K562 (cell line): ENCODE measurements around the gene TBCCD1. TPM values are rescaled to one million over a fixed set of nuclear protein-coding genes. Genes with fewer than 3 reads are reported as not detected.

Experiments used
- ATAC-seq: fragments of 200-7000 bp; cut with Tn5 transposase; 3 replicates; pipeline ENCODE4 v1.9.1; 2020; ENCODE audit warnings: moderate library complexity
- BruUV-seq: library from RNA; stranded (reverse); fragments of 400-500 nt; replicated peaks from 2 replicates; lab custom pipeline; 2021; lab: Mats Ljungman, UMichigan
- CTCF ChIA-PET: fragments of 300-600 bp; formaldehyde crosslinking; extraction: SDS; loops from one replicate; lab custom pipeline; 2021; ENCODE audit warnings: low intra/inter-chr PET ratio; lab: Yijun Ruan, JAX
- POLR2A ChIA-PET: fragments of 300-600, 350-650 bp; sonication (Branson Sonifier 250); formaldehyde crosslinking; extraction: SDS; loops from one replicate; lab custom pipeline; 2021; ENCODE audit warnings: antibody characterized with exemption, inconsistent platforms; lab: Yijun Ruan, JAX
- DNase-seq, 4 experiments: peaks; one replicate each; pipeline versions ENCODE4 v3.0.0 to v3.0.0-alpha.2; 2011 to 2018; ENCODE audit warnings: low spot score in 3 of 4, mixed read lengths in 3 of 4; ENCODE audit errors: extremely low read depth in 1 of 4
- FAIRE-seq: peaks from 2 replicates; lab custom pipeline; 2011; peaks lifted over from hg19 to GRCh38; lab: Jason Lieb, UNC
- H2AFZ ChIP-seq: 2 replicates; pipeline ENCODE4 v1.6.0; 2011; ENCODE audit warnings: low read depth, low read length, control low read depth, inconsistent platforms
- H3K27ac ChIP-seq: fragments of 200-600 bp; 3 replicates; pipeline ENCODE4 v1.8.0; 2011; ENCODE audit warnings: low read depth, mild to moderate bottlenecking, control low read depth, inconsistent platforms, low read length, moderate library complexity, mixed read lengths; ENCODE audit errors: extremely low read depth
- H3K27me3 ChIP-seq, 2 experiments: fragments of 300-600 bp in 1 of 2; 2 replicates in 1 of 2; 3 replicates in 1 of 2; pipeline versions ENCODE4 v1.6.0 to v1.8.0; 2011; ENCODE audit warnings: inconsistent platforms in 2 of 2, low read length in 2 of 2, mild to moderate bottlenecking in 1 of 2, mixed read lengths in 1 of 2, moderate library complexity in 1 of 2; ENCODE audit not compliant: control insufficient read depth in 2 of 2, insufficient read depth in 2 of 2
- H3K36me3 ChIP-seq: fragments of 300-600 bp; 3 replicates; pipeline ENCODE4 v1.8.0; 2011; ENCODE audit warnings: mild to moderate bottlenecking, low read length, inconsistent platforms; ENCODE audit not compliant: control insufficient read depth, insufficient read depth
- H3K4me1 ChIP-seq, 2 experiments: fragments of 200-600 bp in 1 of 2; replicated peaks in 1 of 2; 2 replicates in 1 of 2; 3 replicates in 1 of 2; pipeline versions ENCODE4 v1.5.1 to v1.8.0; 2011; ENCODE audit warnings: inconsistent platforms in 2 of 2, low read length in 2 of 2, mild to moderate bottlenecking in 1 of 2, mixed read lengths in 1 of 2, moderate library complexity in 1 of 2; ENCODE audit not compliant: control insufficient read depth in 2 of 2, insufficient read depth in 2 of 2
- H3K4me2 ChIP-seq: 2 replicates; pipeline ENCODE4 v1.6.1; 2011; ENCODE audit warnings: low read length, control low read depth, inconsistent platforms, mixed read lengths; ENCODE audit not compliant: insufficient read depth
- H3K4me3 ChIP-seq: fragments of 200-600 bp; sonication (generic), shearing (Covaris generic); 2 replicates; pipeline ENCODE4 v1.5.1; 2016; ENCODE audit warnings: control low read depth, inconsistent platforms
- H3K79me2 ChIP-seq: fragments of 200-600 bp; 3 replicates; pipeline ENCODE4 v1.8.0; 2011; ENCODE audit warnings: low read length, inconsistent platforms; ENCODE audit not compliant: control insufficient read depth, insufficient read depth
- H3K9ac ChIP-seq, 2 experiments: 2 replicates each; pipeline versions ENCODE4 v1.6.0 to v1.6.1; 2011; ENCODE audit warnings: low read depth in 2 of 2, low read length in 2 of 2, control low read depth in 1 of 2, inconsistent platforms in 1 of 2, mild to moderate bottlenecking in 1 of 2, mixed read lengths in 1 of 2; ENCODE audit not compliant: insufficient read depth in 1 of 2
- H3K9me1 ChIP-seq: one replicate; pipeline ENCODE4 v1.6.0; 2011; ENCODE audit warnings: inconsistent platforms, mild to moderate bottlenecking, low read length, moderate library complexity; ENCODE audit not compliant: control insufficient read depth, insufficient read depth
- H3K9me3 ChIP-seq: replicated peaks from 2 replicates; pipeline ENCODE4 v1.5.1; 2011; ENCODE audit warnings: low read depth, low read length, inconsistent platforms; ENCODE audit not compliant: control insufficient read depth, insufficient read depth
- H4K20me1 ChIP-seq: replicated peaks from 2 replicates; pipeline ENCODE4 v1.6.1; 2011; ENCODE audit warnings: low read length, inconsistent platforms, mixed read lengths; ENCODE audit not compliant: control insufficient read depth, insufficient read depth
- ATF1 ChIP-seq, 2 experiments: fragments of 450-650 bp in 1 of 2; IDR thresholded peaks; 2 replicates each; pipeline ENCODE4 v1.6.1; 2016; ENCODE audit warnings: missing compliant biosample characterization in 1 of 2, missing genetic modification characterization in 1 of 2
- MTA1 ChIP-seq: fragments of 450-650 bp; IDR thresholded peaks from 2 replicates; pipeline ENCODE4 v1.6.1; 2017; ENCODE audit warnings: borderline replicate concordance
- NFYB ChIP-seq: IDR thresholded peaks from 2 replicates; pipeline ENCODE4 v1.6.1; 2011; ENCODE audit warnings: mild to moderate bottlenecking, moderate library complexity; ENCODE audit not compliant: insufficient read length; ENCODE audit errors: extremely low read depth
- PTBP1 ChIP-seq: fragments of 200-400 bp; formaldehyde crosslinking; IDR thresholded peaks from 2 replicates; pipeline ENCODE4 v1.6.1; 2017; ENCODE audit warnings: low read depth, low read length
- RFX7 ChIP-seq: fragments of 250-450 bp; sonication (Bioruptor Pico); IDR thresholded peaks from 2 replicates; pipeline ENCODE4 v1.5.1; 2021; ENCODE audit warnings: mild to moderate bottlenecking
- ZBTB17 ChIP-seq: fragments of 450-650 bp; formaldehyde crosslinking; IDR thresholded peaks from 2 replicates; pipeline ENCODE4 v1.4.0; 2020; ENCODE audit warnings: mild to moderate bottlenecking
- ZC3H11A ChIP-seq: IDR thresholded peaks from 2 replicates; pipeline ENCODE4 v1.6.1; 2012; ENCODE audit warnings: low read depth, low read length, improper control_type of control experiment
- ZFP30 ChIP-seq: fragments of 250-450 bp; sonication (Bioruptor Pico); IDR thresholded peaks from 2 replicates; pipeline ENCODE4 v1.8.0; 2022; ENCODE audit warnings: moderate library complexity, mild to moderate bottlenecking, inconsistent platforms, borderline replicate concordance
- ZNF232 ChIP-seq: sonication (generic); formaldehyde crosslinking; IDR thresholded peaks from 2 replicates; pipeline ENCODE4 v1.8.0; 2022; ENCODE audit warnings: mild to moderate bottlenecking, missing genetic modification reagents
- ZNF77 ChIP-seq: fragments of 250-450 bp; sonication (Bioruptor Pico); IDR thresholded peaks from 2 replicates; pipeline ENCODE4 v1.5.0; 2020
- WGBS: fragments of 100-300 bp; shearing (Covaris generic); methylation state at CpG from one replicate; pipeline ENCODE4 v1.1.6; 2016; ENCODE audit warnings: low coverage, mixed read lengths; ENCODE audit not compliant: insufficient coverage; ENCODE audit errors: missing lambda C conversion rate; 5-methylcytosine and 5-hydroxymethylcytosine counted together
- in situ Hi-C: fragments of 300-500 bp; cut with MboI; formaldehyde crosslinking; loops from 4 replicates; pipeline ENCODE4 v1.15.0; 2018; ENCODE audit warnings: inconsistent platforms, mixed read lengths
- intact Hi-C: fragments of 100-400 bp; cut with micrococcal nuclease; formaldehyde crosslinking; loops from 2 replicates; pipeline ENCODE4 v1.14.2; 2022
- polyA plus RNA-seq, 8 experiments: library from polyadenylated mRNA; depleted of rRNA in 4 of 8; stranded (reverse) in 5 of 8; unstranded in 3 of 8; fragments of >200 nt; fragmentation: Nextera tagmentation in 2 of 8; fragmentation: Illumina TruSeq in 1 of 8; extraction: Ambion mirVana in 2 of 8; extraction: Trizol in 1 of 8; gene quantifications; 2 replicates each; pipeline versions ENCODE4 v1.2.1 to v1.2.3, GENCODE V29; 2011 to 2014; ENCODE audit warnings: inconsistent platforms in 1 of 8, missing spikeins in 1 of 8
- total RNA-seq, 7 experiments: library from RNA; depleted of rRNA in 6 of 7; stranded (reverse); fragments of >200 nt in 6 of 7; fragmentation: Illumina TruSeq in 2 of 7; extraction: Trizol in 2 of 7; gene quantifications; 2 replicates each; pipeline versions ENCODE4 v1.2.1 to v1.2.3, GENCODE V29; 2011 to 2021; ENCODE audit warnings: low replicate concordance in 1 of 7
- TF ChIP-seq, protein P1 (sequence below): fragments of 250-450 bp; sonication (Bioruptor Pico); IDR thresholded peaks from 2 replicates; pipeline ENCODE4 v1.4.0; 2020; ENCODE audit warnings: mild to moderate bottlenecking
- TF ChIP-seq, protein P2 (sequence below): fragments of 450-650 bp; formaldehyde crosslinking; IDR thresholded peaks from 2 replicates; pipeline ENCODE4 v1.4.0; 2022; ENCODE audit warnings: mild to moderate bottlenecking, moderate library complexity
- TF ChIP-seq, protein P3 (sequence below), 2 experiments: IDR thresholded peaks in 1 of 2; conservative IDR thresholded peaks in 1 of 2; 2 replicates each; pipeline ENCODE4 v1.6.1; 2016; ENCODE audit warnings: low read depth in 2 of 2, mild to moderate bottlenecking in 1 of 2, missing compliant biosample characterization in 1 of 2, missing genetic modification characterization in 1 of 2, moderate library complexity in 1 of 2
- TF ChIP-seq, protein P4 (sequence below): sonication (generic); formaldehyde crosslinking; IDR thresholded peaks from 2 replicates; pipeline ENCODE4 v1.9.0; 2022; ENCODE audit warnings: mild to moderate bottlenecking, missing genetic modification reagents

TBCCD1 gene
- total and polyA plus RNA-seq, 9 of the 15 experiments (the other 6 are each of a cell fraction or from before 2014, with no cell fraction given): 17.7 to 31.1 (median 21.2) TPM

DNA sequence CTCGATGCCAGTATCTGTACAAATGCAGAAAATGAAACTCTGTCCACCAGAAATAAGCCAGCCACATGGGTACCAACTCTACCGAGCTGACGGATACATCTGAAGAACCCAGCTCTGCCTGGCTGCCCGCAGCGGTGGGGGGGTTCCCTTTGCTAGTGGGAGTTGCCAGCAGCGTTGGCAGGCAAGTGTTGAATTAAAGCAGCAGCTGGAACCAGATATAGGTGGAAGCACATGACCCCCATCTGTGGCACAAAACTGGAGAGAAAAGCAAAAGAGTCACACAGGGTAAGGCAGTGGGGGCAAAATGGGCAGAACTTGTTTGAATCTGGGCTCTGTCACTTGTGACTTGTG, 40.9 kb downstream of the TBCCD1 start (continued):
- TF ChIP-seq RFX7 (CRISPR knock-in tag): no peak
- TF ChIP-seq ZBTB17 (CRISPR knock-in tag): no peak
- TF ChIP-seq, protein P1, sequence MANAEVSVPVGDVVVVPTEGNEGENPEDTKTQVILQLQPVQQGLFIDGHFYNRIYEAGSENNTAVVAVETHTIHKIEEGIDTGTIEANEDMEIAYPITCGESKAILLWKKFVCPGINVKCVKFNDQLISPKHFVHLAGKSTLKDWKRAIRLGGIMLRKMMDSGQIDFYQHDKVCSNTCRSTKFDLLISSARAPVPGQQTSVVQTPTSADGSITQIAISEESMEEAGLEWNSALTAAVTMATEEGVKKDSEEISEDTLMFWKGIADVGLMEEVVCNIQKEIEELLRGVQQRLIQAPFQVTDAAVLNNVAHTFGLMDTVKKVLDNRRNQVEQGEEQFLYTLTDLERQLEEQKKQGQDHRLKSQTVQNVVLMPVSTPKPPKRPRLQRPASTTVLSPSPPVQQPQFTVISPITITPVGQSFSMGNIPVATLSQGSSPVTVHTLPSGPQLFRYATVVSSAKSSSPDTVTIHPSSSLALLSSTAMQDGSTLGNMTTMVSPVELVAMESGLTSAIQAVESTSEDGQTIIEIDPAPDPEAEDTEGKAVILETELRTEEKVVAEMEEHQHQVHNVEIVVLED (CRISPR knock-in tag): no peak
- TF ChIP-seq, protein P2, sequence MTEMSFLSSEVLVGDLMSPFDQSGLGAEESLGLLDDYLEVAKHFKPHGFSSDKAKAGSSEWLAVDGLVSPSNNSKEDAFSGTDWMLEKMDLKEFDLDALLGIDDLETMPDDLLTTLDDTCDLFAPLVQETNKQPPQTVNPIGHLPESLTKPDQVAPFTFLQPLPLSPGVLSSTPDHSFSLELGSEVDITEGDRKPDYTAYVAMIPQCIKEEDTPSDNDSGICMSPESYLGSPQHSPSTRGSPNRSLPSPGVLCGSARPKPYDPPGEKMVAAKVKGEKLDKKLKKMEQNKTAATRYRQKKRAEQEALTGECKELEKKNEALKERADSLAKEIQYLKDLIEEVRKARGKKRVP (CRISPR knock-in tag): no peak

DNA sequence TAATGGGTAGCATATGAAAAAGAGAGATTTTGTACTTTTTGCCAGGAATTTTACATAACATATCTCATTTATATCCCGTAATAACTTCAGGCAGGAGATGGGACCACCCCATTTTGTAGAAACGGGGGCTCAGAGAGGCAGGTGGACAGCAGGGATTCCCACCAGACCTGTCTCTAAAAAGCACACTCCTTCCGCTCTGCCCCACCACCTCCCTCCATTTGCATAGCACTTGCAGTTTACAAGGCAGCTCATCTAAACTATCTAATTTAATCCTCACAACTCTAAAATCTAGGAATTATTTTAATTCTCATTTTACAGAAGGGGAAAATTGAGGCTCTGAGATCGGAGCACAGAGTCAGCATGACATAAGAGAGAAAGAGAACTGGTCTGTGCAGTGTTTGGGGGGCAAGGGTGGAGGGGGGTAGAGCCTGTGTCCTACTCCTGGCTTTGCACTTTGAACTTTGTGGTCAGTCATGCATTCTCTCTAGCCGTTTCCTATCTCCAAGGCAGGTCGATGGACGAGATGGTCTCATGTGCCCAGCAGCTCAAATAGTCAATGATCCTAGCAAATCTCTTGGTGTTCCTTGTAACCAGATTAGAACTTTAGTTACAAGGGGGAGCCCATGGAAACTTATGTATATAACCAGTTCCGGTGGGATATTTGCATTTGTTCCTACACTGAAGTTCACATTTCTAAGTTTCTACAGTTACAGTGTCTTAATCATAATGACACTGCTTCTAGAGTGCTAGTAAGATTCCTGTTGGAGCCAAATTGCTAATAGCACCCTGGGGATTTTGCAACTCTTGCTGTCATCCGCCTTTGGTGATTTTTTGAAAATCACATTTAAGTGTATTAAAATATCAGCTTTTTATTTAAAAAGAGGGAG, 41.5 kb downstream of the TBCCD1 start:
- H3K9me1 ChIP-seq: no peaks in the 10 kb centered on the region
- no peak overlapping the region for H2AFZ ChIP-seq
- no peaks in the 10 kb centered on the region for H3K36me3 ChIP-seq
- H3K4me1 ChIP-seq: no peaks in the 10 kb centered on the region; a peak in 1 of 5 replicates
- BruUV-seq: no TSS peak
- no peaks in the 10 kb centered on the region for H4K20me1 ChIP-seq
- no peak overlapping the region for H3K27ac ChIP-seq
- ATAC-seq (no peak), DNase-seq (no peak), FAIRE-seq (no peak)
- H3K4me3 ChIP-seq: no peak overlapping the region
- intact Hi-C loops (no loop called here), in situ Hi-C loops (no loop called here)
- no peaks in the 10 kb centered on the region for H3K79me2 ChIP-seq
- no peak overlapping the region for H3K4me2 ChIP-seq
- CTCF ChIA-PET: no interaction called here
- POLR2A ChIA-PET: no interaction called here
- H3K9me3 ChIP-seq: no peaks in the 10 kb centered on the region
- no peak overlapping the region for H3K9ac ChIP-seq
- WGBS: 0% methylated on average over 9 of the region's 9 CpGs
- peaks cover 6 to 28% of the 10 kb centered on the region in 2 experiments; a peak in 4 of 5 replicates for H3K27me3 ChIP-seq
- no peak for TF ChIP-seq MTA1
- TF ChIP-seq, protein P3, sequence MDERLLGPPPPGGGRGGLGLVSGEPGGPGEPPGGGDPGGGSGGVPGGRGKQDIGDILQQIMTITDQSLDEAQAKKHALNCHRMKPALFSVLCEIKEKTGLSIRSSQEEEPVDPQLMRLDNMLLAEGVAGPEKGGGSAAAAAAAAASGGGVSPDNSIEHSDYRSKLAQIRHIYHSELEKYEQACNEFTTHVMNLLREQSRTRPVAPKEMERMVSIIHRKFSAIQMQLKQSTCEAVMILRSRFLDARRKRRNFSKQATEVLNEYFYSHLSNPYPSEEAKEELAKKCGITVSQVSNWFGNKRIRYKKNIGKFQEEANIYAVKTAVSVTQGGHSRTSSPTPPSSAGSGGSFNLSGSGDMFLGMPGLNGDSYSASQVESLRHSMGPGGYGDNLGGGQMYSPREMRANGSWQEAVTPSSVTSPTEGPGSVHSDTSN (CRISPR knock-in tag; IDR thresholded peaks at IDR 0.05; ENCODE audit: low read depth): no peak
- TF ChIP-seq, protein P3 (tag; conservative IDR thresholded peaks at IDR 0.05; ENCODE audit: low read depth): no peak
- TF ChIP-seq ZFP30 (CRISPR knock-in tag): no peak
- no peak for TF ChIP-seq ZNF232 (CRISPR knock-in tag)
- TF ChIP-seq, protein P4, sequence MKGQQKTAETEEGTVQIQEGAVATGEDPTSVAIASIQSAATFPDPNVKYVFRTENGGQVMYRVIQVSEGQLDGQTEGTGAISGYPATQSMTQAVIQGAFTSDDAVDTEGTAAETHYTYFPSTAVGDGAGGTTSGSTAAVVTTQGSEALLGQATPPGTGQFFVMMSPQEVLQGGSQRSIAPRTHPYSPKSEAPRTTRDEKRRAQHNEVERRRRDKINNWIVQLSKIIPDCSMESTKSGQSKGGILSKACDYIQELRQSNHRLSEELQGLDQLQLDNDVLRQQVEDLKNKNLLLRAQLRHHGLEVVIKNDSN (CRISPR knock-in tag): no peak
- TF ChIP-seq ZNF77: no peak
- TF ChIP-seq PTBP1: no peak
- no peak for TF ChIP-seq ATF1 (CRISPR knock-in tag; IDR thresholded peaks at IDR 0.05)
- no peak for TF ChIP-seq ATF1 (tag; IDR thresholded peaks at IDR 0.05)
- no peak for TF ChIP-seq ZC3H11A
- no peak for TF ChIP-seq NFYB
